IPS-NIHi7 (cell line): ENCODE data around the gene MAD1L1.

Source experiments
- DNase-seq: peaks from one replicate; pipeline ENCODE4 v3.0.0; 2012; ENCODE audit warnings: mixed read lengths; ENCODE audit errors: extremely low spot score

MAD1L1 gene

GRCh38 chr7:1956611-1957470 lies 275.9 kb downstream of the MAD1L1 start:
- no peak for DNase-seq

GRCh38 chr7:1956141-1956540 lies 276.6 kb downstream of the MAD1L1 start:
- no peak for DNase-seq

GRCh38 chr7:1954366-1955004 lies 278.3 kb downstream of the MAD1L1 start:
- peak; percentile 51 for DNase-seq

GRCh38 chr7:1953199-1954190 lies 279.2 kb downstream of the MAD1L1 start:
- no peak for DNase-seq

- no peak for DNase-seq
Observed at GRCh38 chr7:1952781-1953180, 280.0 kb downstream of the MAD1L1 start.

GRCh38 chr7:1952169-1952760 lies 280.5 kb downstream of the MAD1L1 start:
- DNase-seq = no peak

- no peak for DNase-seq
Observed at GRCh38 chr7:1951600-1951999, 281.1 kb downstream of the MAD1L1 start.

GRCh38 chr7:1951159-1951536 lies 281.6 kb downstream of the MAD1L1 start:
- no peak for DNase-seq

GRCh38 chr7:1950452-1951158 lies 282.1 kb downstream of the MAD1L1 start:
- no peak for DNase-seq

- no peak for DNase-seq
Observed at GRCh38 chr7:1950066-1950451, 282.7 kb downstream of the MAD1L1 start.

- no peak for DNase-seq
Observed at GRCh38 chr7:1949681-1950055, 283.1 kb downstream of the MAD1L1 start.

- DNase-seq = no peak
Observed at GRCh38 chr7:1948887-1949680, 283.7 kb downstream of the MAD1L1 start.

GRCh38 chr7:1948301-1948796 lies 284.4 kb downstream of the MAD1L1 start:
- no peak for DNase-seq

- no peak for DNase-seq
Observed at GRCh38 chr7:1947586-1948217, 285.0 kb downstream of the MAD1L1 start.

- no peak for DNase-seq
Observed at GRCh38 chr7:1946773-1947450, 285.8 kb downstream of the MAD1L1 start.

- DNase-seq = no peak
Observed at GRCh38 chr7:1946025-1946772, 286.5 kb downstream of the MAD1L1 start.

- no peak for DNase-seq
Observed at GRCh38 chr7:1945558-1945957, 287.2 kb downstream of the MAD1L1 start.

GRCh38 chr7:1944619-1945210 lies 288.0 kb downstream of the MAD1L1 start:
- no peak for DNase-seq
